Measurements from ENCODE around the gene PNCK.
"Not testable (repeated sequence)": the region's sequence is repeated elsewhere in the genome, so short reads cannot be mapped to it uniquely, and the experiment has no call there.

Gene PNCK

GRCh38 chrX:153701706-153702105, 28.1 kb upstream of the PNCK start:
- TF ChIP-seq ISL1 (CRISPR knock-in tag; IDR thresholded peaks at IDR 0.05) (no peak), PPARA (CRISPR knock-in tag; IDR thresholded peaks at IDR 0.05; ENCODE audit: borderline replicate concordance) (no peak)
- no peak for ATAC-seq

DNA sequence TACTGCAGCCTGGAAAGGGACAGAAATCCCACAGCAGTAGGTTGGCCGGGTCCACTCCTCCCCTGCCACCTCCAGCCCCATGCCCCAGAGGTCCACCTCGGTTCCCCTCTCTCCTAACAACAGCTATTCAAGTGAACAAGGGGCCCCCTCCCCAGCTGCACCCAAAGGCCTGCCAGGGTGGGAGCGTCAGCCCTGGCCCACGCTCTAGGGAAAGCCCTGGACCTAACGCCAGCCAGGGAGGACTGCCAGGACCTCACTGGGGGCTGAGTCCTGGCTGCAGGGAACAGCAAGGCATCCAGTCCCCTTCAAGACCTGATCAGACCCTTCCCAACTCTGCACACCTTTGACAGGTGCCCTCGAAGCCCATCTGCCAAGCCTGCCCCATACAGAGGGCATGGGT, 27.4 kb upstream of the PNCK start:
- ATAC-seq = no peak
- TF ChIP-seq CSDC2 (CRISPR knock-in tag; IDR thresholded peaks at IDR 0.05) = no peak
- no peak for TF ChIP-seq ZNF70 (CRISPR knock-in tag; IDR thresholded peaks at IDR 0.05)
- no peak for TF ChIP-seq SNAI2 (CRISPR knock-in tag; IDR thresholded peaks at IDR 0.05)
- TF ChIP-seq BACH2 (CRISPR knock-in tag; IDR thresholded peaks at IDR 0.05; ENCODE audit: borderline replicate concordance) = no peak
- TF ChIP-seq PATZ1 (CRISPR knock-in tag; IDR thresholded peaks at IDR 0.05; ENCODE audit: borderline replicate concordance) = no peak
- no peak for TF ChIP-seq RARB (CRISPR knock-in tag; IDR thresholded peaks at IDR 0.05)
- no peak for TF ChIP-seq OSR1 (CRISPR knock-in tag; IDR thresholded peaks at IDR 0.05)
- no peak for TF ChIP-seq CREB5 (CRISPR knock-in tag; IDR thresholded peaks at IDR 0.05; ENCODE audit: low read depth)
- TF ChIP-seq ZNF8 (CRISPR knock-in tag; IDR thresholded peaks at IDR 0.05) = no peak
- no peak for TF ChIP-seq ARNTL (CRISPR knock-in tag; IDR thresholded peaks at IDR 0.05; ENCODE audit: borderline replicate concordance, low read depth)
- TF ChIP-seq, protein P1, sequence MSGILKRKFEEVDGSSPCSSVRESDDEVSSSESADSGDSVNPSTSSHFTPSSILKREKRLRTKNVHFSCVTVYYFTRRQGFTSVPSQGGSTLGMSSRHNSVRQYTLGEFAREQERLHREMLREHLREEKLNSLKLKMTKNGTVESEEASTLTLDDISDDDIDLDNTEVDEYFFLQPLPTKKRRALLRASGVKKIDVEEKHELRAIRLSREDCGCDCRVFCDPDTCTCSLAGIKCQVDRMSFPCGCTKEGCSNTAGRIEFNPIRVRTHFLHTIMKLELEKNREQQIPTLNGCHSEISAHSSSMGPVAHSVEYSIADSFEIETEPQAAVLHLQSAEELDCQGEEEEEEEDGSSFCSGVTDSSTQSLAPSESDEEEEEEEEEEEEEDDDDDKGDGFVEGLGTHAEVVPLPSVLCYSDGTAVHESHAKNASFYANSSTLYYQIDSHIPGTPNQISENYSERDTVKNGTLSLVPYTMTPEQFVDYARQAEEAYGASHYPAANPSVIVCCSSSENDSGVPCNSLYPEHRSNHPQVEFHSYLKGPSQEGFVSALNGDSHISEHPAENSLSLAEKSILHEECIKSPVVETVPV (CRISPR knock-in tag; IDR thresholded peaks at IDR 0.05) = no peak

DNA sequence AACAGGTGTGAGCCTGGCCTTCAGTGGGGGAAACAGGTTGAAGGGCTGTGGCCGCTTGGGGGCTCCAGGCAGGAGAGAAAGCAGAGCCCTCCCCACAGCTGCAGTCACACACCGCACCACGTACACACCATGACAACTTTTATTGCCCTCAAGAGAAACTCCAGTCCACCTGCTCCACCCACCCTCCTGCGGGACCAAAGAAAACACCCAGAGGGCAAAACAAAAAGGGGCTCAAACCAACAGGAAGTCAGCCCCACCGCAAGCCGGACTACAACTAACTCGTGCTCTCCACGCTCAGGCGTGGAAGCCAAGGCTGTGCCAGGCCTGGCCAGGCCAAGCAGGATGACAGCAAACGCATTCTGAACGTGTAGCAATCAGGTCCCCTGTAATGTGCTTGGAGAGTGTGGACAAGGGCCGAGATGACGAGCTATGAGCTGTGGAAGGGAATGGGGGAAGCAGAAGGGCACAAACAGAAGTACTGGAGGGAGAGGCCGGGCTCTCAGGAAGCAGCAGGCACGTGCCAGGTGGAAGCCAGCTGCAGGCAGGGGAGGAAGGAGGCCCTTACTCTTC, 26.8 kb upstream of the PNCK start:
- no peak for ATAC-seq
- no peak for TF ChIP-seq ZNF70 (CRISPR knock-in tag; IDR thresholded peaks at IDR 0.05)
- no peak for TF ChIP-seq POU6F1 (CRISPR knock-in tag; IDR thresholded peaks at IDR 0.05; ENCODE audit: borderline replicate concordance, low read depth)
- TF ChIP-seq ZC3H10 (CRISPR knock-in tag; IDR thresholded peaks at IDR 0.05) = no peak
- TF ChIP-seq CSDC2 (CRISPR knock-in tag; IDR thresholded peaks at IDR 0.05) = no peak
- TF ChIP-seq ISL1 (CRISPR knock-in tag; IDR thresholded peaks at IDR 0.05) = no peak
- no peak for TF ChIP-seq TSHZ2 (CRISPR knock-in tag; IDR thresholded peaks at IDR 0.05)

GRCh38 chrX:153699784-153700371, 26.3 kb upstream of the PNCK start:
- not testable (repeated sequence) for ATAC-seq

DNA sequence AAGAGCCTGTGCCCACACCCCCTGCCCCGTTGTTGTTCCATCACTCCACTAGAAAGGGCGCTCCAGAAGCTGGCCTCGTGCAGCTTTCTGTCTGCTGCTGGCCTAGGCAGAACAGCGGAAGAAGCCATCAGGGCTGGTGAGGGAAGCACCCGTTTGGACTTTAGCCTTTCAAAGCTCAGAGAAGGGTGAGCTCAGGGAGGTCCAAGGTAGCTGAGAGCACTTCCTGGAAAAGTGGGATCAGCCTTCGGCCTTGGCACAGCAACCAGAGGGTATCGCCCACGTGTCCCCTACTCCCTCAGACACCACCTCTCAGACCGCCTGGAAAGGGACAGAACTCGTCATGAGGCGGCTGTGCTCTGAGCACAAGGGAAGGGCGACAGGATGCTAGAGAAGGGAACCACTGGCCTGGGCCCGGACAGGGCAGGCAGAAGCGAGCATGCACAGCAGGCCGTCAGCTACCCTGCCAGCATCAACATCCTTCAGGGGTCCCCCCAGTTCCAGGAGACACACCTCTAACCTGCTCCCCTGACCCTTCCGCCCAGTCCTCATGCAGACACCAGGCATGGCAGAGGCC, 25.7 kb upstream of the PNCK start:
- ATAC-seq = not testable (repeated sequence)
